MM.1S (cell line): Measurements from ENCODE around the gene DHX35.

ENCODE experiments used
- DNase-seq: peaks from one replicate; pipeline ENCODE4 v3.0.0-alpha.2; 2015
- H2AFZ ChIP-seq: fragments of 300-600 bp; sonication (generic); 2 replicates; pipeline ENCODE4 v1.6.0; 2016; ENCODE audit warnings: antibody characterized with exemption, low read length
- H3F3A ChIP-seq: fragments of 300-600 bp; sonication (generic); 2 replicates; pipeline ENCODE4 v1.6.1; 2016; ENCODE audit warnings: mild to moderate bottlenecking, antibody characterized with exemption, low read length, moderate library complexity, mixed read lengths; ENCODE audit not compliant: insufficient read depth
- H3K27ac ChIP-seq: fragments of 300-600 bp; sonication (generic); 2 replicates; pipeline ENCODE4 v1.5.1; 2016; ENCODE audit warnings: mild to moderate bottlenecking, low read length
- H3K27me3 ChIP-seq: fragments of 300-600 bp; sonication (generic); replicated peaks from 2 replicates; pipeline ENCODE4 v1.6.0; 2016; ENCODE audit warnings: low read length; ENCODE audit not compliant: insufficient read depth
- H3K36me3 ChIP-seq: fragments of 300-600 bp; sonication (generic); replicated peaks from 2 replicates; pipeline ENCODE4 v1.6.1; 2016; ENCODE audit warnings: mild to moderate bottlenecking, low read length, mixed read lengths; ENCODE audit not compliant: insufficient read depth
- H3K4me1 ChIP-seq: fragments of 300-600 bp; sonication (generic); 2 replicates; pipeline ENCODE4 v1.6.1; 2016; ENCODE audit warnings: low read length, mixed read lengths
- H3K4me2 ChIP-seq: fragments of 300-600 bp; sonication (generic); 2 replicates; pipeline ENCODE4 v1.6.0; 2016; ENCODE audit warnings: low read depth, low read length
- H3K4me3 ChIP-seq: fragments of 300-600 bp; sonication (generic); 2 replicates; pipeline ENCODE4 v1.5.1; 2016; ENCODE audit warnings: low read length, mixed read lengths
- H3K79me2 ChIP-seq: fragments of 300-600 bp; sonication (generic); 2 replicates; pipeline ENCODE4 v1.6.1; 2016; ENCODE audit warnings: mixed run types, low read length, mixed read lengths
- H3K9ac ChIP-seq: fragments of 300-600 bp; sonication (generic); 2 replicates; pipeline ENCODE4 v1.6.1; 2016; ENCODE audit warnings: low read length, mixed read lengths
- H3K9me2 ChIP-seq: fragments of 300-600 bp; sonication (generic); replicated peaks from 2 replicates; pipeline ENCODE4 v1.6.1; 2016; ENCODE audit warnings: mild to moderate bottlenecking, low read length, mixed read lengths; ENCODE audit not compliant: insufficient read depth
- H3K9me3 ChIP-seq: fragments of 300-600 bp; sonication (generic); replicated peaks from 2 replicates; pipeline ENCODE4 v1.6.1; 2016; ENCODE audit warnings: mild to moderate bottlenecking, low read length, mixed read lengths; ENCODE audit not compliant: insufficient read depth
- H4K20me1 ChIP-seq: fragments of 300-600 bp; sonication (generic); 2 replicates; pipeline ENCODE4 v1.6.1; 2016; ENCODE audit warnings: mild to moderate bottlenecking, low read length, moderate library complexity, mixed read lengths; ENCODE audit not compliant: insufficient read depth
- EZH2 ChIP-seq: fragments of 300-600 bp; sonication (generic); optimal IDR thresholded peaks from 2 replicates; pipeline ENCODE3; 2017; ENCODE audit warnings: low read depth, mild to moderate bottlenecking, antibody characterized with exemption, low read length, mixed read lengths
- EZH2phosphoT487 ChIP-seq: fragments of 300-600 bp; sonication (generic); IDR thresholded peaks from 2 replicates; pipeline ENCODE4 v1.6.1; 2018; ENCODE audit warnings: antibody characterized with exemption, low read length
- TF ChIP-seq, protein P1 (sequence below): fragments of 300-600 bp; sonication (generic); IDR thresholded peaks from 2 replicates; pipeline ENCODE4 v1.5.1; 2016; ENCODE audit warnings: antibody characterized with exemption, low read length, mixed read lengths

DHX35 gene

GRCh38 chr20:38965264-38965663 is 3.1 kb downstream of the DHX35 start:
- Histone ChIP-seq H4K20me1 (no peaks in the 10 kb centered on the region), H3K4me1 (peaks cover 11% of the 10 kb centered on the region; the same call in 1 of the 2 replicates), H3K9ac (no peak overlapping the region), H3K27me3 (no peaks in the 10 kb centered on the region), H3K9me3 (no peaks in the 10 kb centered on the region), H3K27ac (no peak overlapping the region), H3K9me2 (no peaks in the 10 kb centered on the region), H3K36me3 (no peaks in the 10 kb centered on the region), H3K4me2 (no peak overlapping the region), H3K4me3 (no peak overlapping the region), H3F3A (0 out of 2 replicates have a peak, but pooled peaks cover 5% of the 10 kb centered on the region), H2AFZ (no peak overlapping the region), H3K79me2 (peaks cover 39% of the 10 kb centered on the region)
- TF ChIP-seq EZH2: no peak
- TF ChIP-seq, protein P1, sequence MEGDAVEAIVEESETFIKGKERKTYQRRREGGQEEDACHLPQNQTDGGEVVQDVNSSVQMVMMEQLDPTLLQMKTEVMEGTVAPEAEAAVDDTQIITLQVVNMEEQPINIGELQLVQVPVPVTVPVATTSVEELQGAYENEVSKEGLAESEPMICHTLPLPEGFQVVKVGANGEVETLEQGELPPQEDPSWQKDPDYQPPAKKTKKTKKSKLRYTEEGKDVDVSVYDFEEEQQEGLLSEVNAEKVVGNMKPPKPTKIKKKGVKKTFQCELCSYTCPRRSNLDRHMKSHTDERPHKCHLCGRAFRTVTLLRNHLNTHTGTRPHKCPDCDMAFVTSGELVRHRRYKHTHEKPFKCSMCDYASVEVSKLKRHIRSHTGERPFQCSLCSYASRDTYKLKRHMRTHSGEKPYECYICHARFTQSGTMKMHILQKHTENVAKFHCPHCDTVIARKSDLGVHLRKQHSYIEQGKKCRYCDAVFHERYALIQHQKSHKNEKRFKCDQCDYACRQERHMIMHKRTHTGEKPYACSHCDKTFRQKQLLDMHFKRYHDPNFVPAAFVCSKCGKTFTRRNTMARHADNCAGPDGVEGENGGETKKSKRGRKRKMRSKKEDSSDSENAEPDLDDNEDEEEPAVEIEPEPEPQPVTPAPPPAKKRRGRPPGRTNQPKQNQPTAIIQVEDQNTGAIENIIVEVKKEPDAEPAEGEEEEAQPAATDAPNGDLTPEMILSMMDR: no peak
- no peak for TF ChIP-seq EZH2phosphoT487
- no peak for DNase-seq

GRCh38 chr20:38968090-38968489 is 5.9 kb downstream of the DHX35 start:
- peaks cover 4% of the 10 kb centered on the region; the same call in 1 of the 2 replicates for H3K4me1 ChIP-seq
- peaks cover 31% of the 10 kb centered on the region for H3K79me2 ChIP-seq
- H2AFZ ChIP-seq: no peak overlapping the region
- no peaks in the 10 kb centered on the region for H3K9me2 ChIP-seq
- no peak overlapping the region for H3K9ac ChIP-seq
- TF ChIP-seq EZH2: no peak
- TF ChIP-seq, protein P1: no peak
- TF ChIP-seq EZH2phosphoT487: no peak
- DNase-seq: no peak
- no peaks in the 10 kb centered on the region for H3K9me3 ChIP-seq
- H3K36me3 ChIP-seq: no peaks in the 10 kb centered on the region
- H3K4me3 ChIP-seq: no peak overlapping the region
- H3F3A ChIP-seq: no peaks in the 10 kb centered on the region
- H3K4me2 ChIP-seq: no peak overlapping the region
- H3K27me3 ChIP-seq: no peaks in the 10 kb centered on the region
- no peaks in the 10 kb centered on the region for H4K20me1 ChIP-seq
- no peak overlapping the region for H3K27ac ChIP-seq

DNA sequence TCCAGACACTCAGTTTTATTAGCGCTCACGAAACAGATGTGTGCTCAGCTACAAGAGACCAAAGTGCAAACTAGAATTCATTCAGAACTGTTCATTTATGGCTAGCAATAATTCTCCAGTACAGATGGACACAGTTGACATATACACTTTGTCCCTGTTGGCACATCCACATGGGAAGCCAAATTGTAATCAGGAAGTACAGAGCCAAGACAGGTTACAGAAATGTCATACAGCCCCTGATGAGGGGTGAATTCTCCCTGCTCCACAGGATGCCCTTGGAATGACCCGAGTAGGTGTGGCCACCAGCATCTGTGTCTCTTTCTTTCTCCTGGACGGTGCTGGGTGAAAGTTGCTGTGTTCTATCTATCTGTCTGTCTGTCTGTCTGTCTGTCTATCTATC is 7.6 kb downstream of the DHX35 start:
- Histone ChIP-seq H3K9me2 (no peaks in the 10 kb centered on the region), H4K20me1 (no peaks in the 10 kb centered on the region), H3K9ac (no peak overlapping the region), H3K27ac (no peak overlapping the region), H3K4me3 (no peak overlapping the region), H3F3A (no peaks in the 10 kb centered on the region), H3K4me2 (no peak overlapping the region), H3K79me2 (peaks cover 20% of the 10 kb centered on the region), H3K4me1 (no peaks in the 10 kb centered on the region), H3K36me3 (no peaks in the 10 kb centered on the region), H3K9me3 (no peaks in the 10 kb centered on the region), H2AFZ (no peak overlapping the region), H3K27me3 (no peaks in the 10 kb centered on the region)
- DNase-seq: no peak
- no peak for TF ChIP-seq EZH2phosphoT487
- TF ChIP-seq EZH2: no peak
- TF ChIP-seq, protein P1: no peak
